GM18502 (cell line): ENCODE results near the gene HERC2.
"Not testable (repeated sequence)": the region's sequence is repeated elsewhere in the genome, so short reads cannot be mapped to it uniquely, and the experiment has no call there.

ENCODE experiments used
- ATAC-seq: cut with Tn5 transposase; IDR thresholded peaks from one replicate; pipeline ENCODE4 v1.9.1; 2021; ENCODE audit warnings: mild to moderate bottlenecking; ENCODE audit not compliant: unreplicated experiment, poor library complexity

Gene HERC2

GRCh38 chr15:28274635-28275034 lies 47.3 kb downstream of the HERC2 start:
- ATAC-seq: no peak

GRCh38 chr15:28273873-28274610 lies 47.9 kb downstream of the HERC2 start:
- no peak for ATAC-seq

GRCh38 chr15:28273468-28273867 lies 48.5 kb downstream of the HERC2 start:
- ATAC-seq: no peak

- no peak for ATAC-seq
Observed at GRCh38 chr15:28272587-28272986, 49.4 kb downstream of the HERC2 start.

GRCh38 chr15:28271697-28272260 lies 50.2 kb downstream of the HERC2 start:
- no peak for ATAC-seq

- ATAC-seq: no peak
Observed at GRCh38 chr15:28269097-28269496, 52.9 kb downstream of the HERC2 start.

- no peak for ATAC-seq
Observed at GRCh38 chr15:28267727-28268126, 54.3 kb downstream of the HERC2 start.

- no peak for ATAC-seq
Observed at GRCh38 chr15:28265334-28266019, 56.5 kb downstream of the HERC2 start.

GRCh38 chr15:28264166-28264565 lies 57.8 kb downstream of the HERC2 start:
- ATAC-seq: no peak

- no peak for ATAC-seq
Observed at GRCh38 chr15:28262438-28262837, 59.5 kb downstream of the HERC2 start.

GRCh38 chr15:28260722-28261121 lies 61.3 kb downstream of the HERC2 start:
- no peak for ATAC-seq

- ATAC-seq: no peak
Observed at GRCh38 chr15:28260317-28260716, 61.7 kb downstream of the HERC2 start.

GRCh38 chr15:28255965-28256364 lies 66.0 kb downstream of the HERC2 start:
- no peak for ATAC-seq

GRCh38 chr15:28252831-28253230 lies 69.1 kb downstream of the HERC2 start:
- ATAC-seq: no peak

GRCh38 chr15:28246605-28247004 lies 75.4 kb downstream of the HERC2 start:
- ATAC-seq: no peak

- ATAC-seq: no peak
Observed at GRCh38 chr15:28243901-28244300, 78.1 kb downstream of the HERC2 start.

GRCh38 chr15:28243399-28243798 lies 78.6 kb downstream of the HERC2 start:
- ATAC-seq: no peak

- ATAC-seq: not testable (repeated sequence)
Observed at GRCh38 chr15:28238296-28238695, 83.7 kb downstream of the HERC2 start.

- not testable (repeated sequence) for ATAC-seq
Observed at GRCh38 chr15:28231743-28232142, 90.2 kb downstream of the HERC2 start.

GRCh38 chr15:28231336-28231735 lies 90.6 kb downstream of the HERC2 start:
- not testable (repeated sequence) for ATAC-seq

GRCh38 chr15:28228990-28229640 lies 92.9 kb downstream of the HERC2 start:
- not testable (repeated sequence) for ATAC-seq
